Large intestine (tissue), 12 donors: ENCODE data around the gene SLC41A2. TPM values are rescaled to one million over a fixed set of nuclear protein-coding genes. Genes with fewer than 3 reads are reported as not detected.
A peak's percentile ranks its signal among the peaks of the same experiment; 100 is the strongest.

Experiments
- DNase-seq, 2 donors: peaks; one replicate each; pipeline versions ENCODE4 v3.0.0 to v3.0.0-alpha.2; 2013
- H3K27ac ChIP-seq: one replicate; pipeline ENCODE4 v1.5.1; 2013; ENCODE audit warnings: low read length
- H3K27me3 ChIP-seq: 2 replicates; pipeline ENCODE4 v1.6.1; 2013; ENCODE audit warnings: low read length; ENCODE audit not compliant: control insufficient read depth, insufficient read depth
- H3K36me3 ChIP-seq: 2 replicates; pipeline ENCODE4 v1.6.1; 2013; ENCODE audit warnings: low read length; ENCODE audit not compliant: control insufficient read depth, insufficient read depth
- H3K4me1 ChIP-seq: one replicate; pipeline ENCODE4 v1.6.1; 2013; ENCODE audit warnings: low read length; ENCODE audit not compliant: control insufficient read depth, insufficient read depth
- H3K4me3 ChIP-seq: one replicate; pipeline ENCODE4 v1.5.1; 2013; ENCODE audit warnings: low read length
- H3K9me3 ChIP-seq: one replicate; pipeline ENCODE4 v1.6.1; 2013; ENCODE audit warnings: mild to moderate bottlenecking, low read depth, low read length, moderate library complexity; ENCODE audit not compliant: control insufficient read depth
- WGBS: methylation state at CpG from one replicate; pipeline ENCODE4 v1.1.5; 2013; ENCODE audit warnings: low lambda C conversion rate; ENCODE audit not compliant: insufficient coverage; 5-methylcytosine and 5-hydroxymethylcytosine counted together
- long read RNA-seq, 11 donors: transcript quantifications; one replicate each; lab custom pipeline, GENCODE V29; 2026
- polyA plus RNA-seq: library from polyadenylated mRNA; unstranded; fragments of 120-200 nt; gene quantifications from one replicate; pipeline ENCODE4 v1.2.1, GENCODE V29; 2013

The SLC41A2 gene, protein sequence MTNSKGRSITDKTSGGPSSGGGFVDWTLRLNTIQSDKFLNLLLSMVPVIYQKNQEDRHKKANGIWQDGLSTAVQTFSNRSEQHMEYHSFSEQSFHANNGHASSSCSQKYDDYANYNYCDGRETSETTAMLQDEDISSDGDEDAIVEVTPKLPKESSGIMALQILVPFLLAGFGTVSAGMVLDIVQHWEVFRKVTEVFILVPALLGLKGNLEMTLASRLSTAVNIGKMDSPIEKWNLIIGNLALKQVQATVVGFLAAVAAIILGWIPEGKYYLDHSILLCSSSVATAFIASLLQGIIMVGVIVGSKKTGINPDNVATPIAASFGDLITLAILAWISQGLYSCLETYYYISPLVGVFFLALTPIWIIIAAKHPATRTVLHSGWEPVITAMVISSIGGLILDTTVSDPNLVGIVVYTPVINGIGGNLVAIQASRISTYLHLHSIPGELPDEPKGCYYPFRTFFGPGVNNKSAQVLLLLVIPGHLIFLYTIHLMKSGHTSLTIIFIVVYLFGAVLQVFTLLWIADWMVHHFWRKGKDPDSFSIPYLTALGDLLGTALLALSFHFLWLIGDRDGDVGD
- polyA plus RNA-seq = 4.1 TPM
- long read RNA-seq, donor 1 = 0 reads
- long read RNA-seq, donor 2, partial matches to known transcripts = 0 of 3 reads
- long read RNA-seq, donor 2, other reads (novel, unspliced or antisense) = 0 of 3 reads
- long read RNA-seq, donor 3 = 0 reads
- long read RNA-seq, donor 4 = 0 reads
- long read RNA-seq, donor 5, full-length matches to known transcripts = 1 of 1 reads
- long read RNA-seq, donor 5, partial matches to known transcripts = 0 of 1 reads
- long read RNA-seq, donor 5, other reads (novel, unspliced or antisense) = 0 of 1 reads
- long read RNA-seq, donor 6 = 0 reads
- long read RNA-seq, donor 7 = 0 reads
- long read RNA-seq, donor 8 = 0 reads
- long read RNA-seq, donor 9, partial matches to known transcripts = 0 of 1 reads
- long read RNA-seq, donor 9, other reads (novel, unspliced or antisense) = 0 of 1 reads
- long read RNA-seq, donor 10, partial matches to known transcripts = 0 of 1 reads
- long read RNA-seq, donor 10, other reads (novel, unspliced or antisense) = 0 of 1 reads
- long read RNA-seq, donor 11 = 0 reads

DNA sequence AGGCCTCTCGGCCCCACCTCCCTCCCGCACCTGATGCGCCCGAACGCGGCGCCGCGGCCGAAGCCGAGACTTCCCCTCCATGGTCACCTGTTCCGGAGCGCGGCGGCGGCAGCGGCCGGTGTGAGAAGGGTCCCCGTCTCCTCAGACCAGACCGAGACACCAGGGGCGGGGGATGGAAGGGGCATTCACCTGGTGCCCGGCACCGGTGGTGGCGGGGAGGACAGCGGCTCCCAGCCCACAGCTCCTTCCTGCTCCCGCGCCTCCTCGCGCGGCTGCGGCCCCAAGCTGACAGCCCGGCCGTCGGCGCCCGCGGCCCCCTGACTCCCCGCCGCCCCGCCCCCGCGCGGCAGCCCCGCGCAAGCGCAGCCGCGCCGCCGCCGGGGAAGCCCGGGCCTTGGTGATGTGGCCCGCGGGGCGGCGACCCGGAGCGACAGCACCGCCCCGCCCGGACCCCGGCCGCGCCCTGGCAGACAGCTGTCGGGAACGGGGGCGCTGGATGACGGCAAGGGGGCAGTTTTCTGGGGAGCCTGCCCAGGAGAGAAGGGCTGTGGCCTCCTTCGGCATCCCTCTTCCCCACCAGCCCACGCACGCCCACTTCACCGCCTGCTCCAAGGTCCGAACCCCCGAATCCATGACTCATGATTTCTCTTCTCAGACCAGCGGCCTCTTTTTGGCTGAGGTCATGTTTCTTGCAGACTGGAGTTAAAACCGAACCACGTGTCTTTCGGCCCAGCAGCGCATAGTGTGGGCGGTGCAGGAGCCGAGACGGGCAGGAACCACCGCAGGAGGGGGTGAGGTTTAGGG lies at the start of gene SLC41A2:
TSS of gene SLC41A2 (minus strand) at position 290 of the 804 bp plus-strand sequence. CDS start 29,763 bp downstream, outside the sequence.
- WGBS = no CpG with 5 or more reads among the region's 83 CpGs
- peak; percentile 37 to 62 for DNase-seq
- H3K4me3 ChIP-seq = peak within 1 kb of the TSS; percentile 55
- H3K27me3 ChIP-seq = peaks cover 65% of the 10 kb centered on the region
- no peak within 1 kb of the TSS for H3K27ac ChIP-seq
- no peaks in the 10 kb centered on the region for H3K9me3 ChIP-seq
- peaks cover 5% of the 10 kb centered on the region for H3K4me1 ChIP-seq
- H3K36me3 ChIP-seq = no peaks in the 10 kb centered on the region

DNA sequence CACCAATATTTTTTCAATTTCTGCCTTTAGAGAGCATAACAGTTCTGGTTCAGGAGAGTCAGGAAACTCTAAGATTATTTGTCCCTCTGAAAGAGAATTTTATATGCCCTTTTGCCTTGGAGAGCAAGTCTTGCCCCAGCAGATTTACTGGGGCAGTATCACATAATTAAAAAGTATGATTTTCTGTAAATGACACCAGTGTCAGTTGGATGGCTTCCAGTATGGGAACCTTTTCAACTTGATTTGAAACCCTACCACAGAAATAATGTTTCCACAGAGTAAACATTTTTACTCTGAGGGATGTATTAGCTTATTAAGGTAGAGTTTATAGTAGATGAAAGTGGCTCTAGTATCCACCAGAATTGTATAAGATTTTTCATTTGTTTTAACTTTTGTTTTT lies 43.4 kb upstream of the SLC41A2 start:
- no peaks in the 10 kb centered on the region for H3K4me1 ChIP-seq
- H3K36me3 ChIP-seq = peaks cover 31% of the 10 kb centered on the region
- H3K27me3 ChIP-seq = no peaks in the 10 kb centered on the region
- no peak overlapping the region for H3K27ac ChIP-seq
- no peaks in the 10 kb centered on the region for H3K9me3 ChIP-seq
- no peak for DNase-seq
- no peak overlapping the region for H3K4me3 ChIP-seq

DNA sequence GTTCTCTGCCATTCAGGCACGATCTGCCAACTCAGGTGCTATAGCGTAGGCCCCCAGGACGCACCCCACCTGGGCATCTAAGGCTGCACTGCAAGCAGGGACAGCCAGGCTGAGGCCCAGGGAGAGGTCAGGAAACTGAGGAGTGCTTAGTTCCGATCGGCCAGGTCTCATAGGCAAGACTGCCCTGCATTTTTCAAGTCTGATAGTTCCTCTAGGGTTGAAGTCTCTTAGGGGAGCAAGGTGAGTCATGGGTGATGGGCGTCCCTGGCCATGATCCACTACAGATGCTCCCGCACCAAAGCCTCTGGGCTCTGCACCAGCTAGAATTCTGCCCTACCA lies 41.2 kb upstream of the SLC41A2 start:
- H3K4me3 ChIP-seq = no peak overlapping the region
- no peaks in the 10 kb centered on the region for H3K27me3 ChIP-seq
- no peaks in the 10 kb centered on the region for H3K4me1 ChIP-seq
- no peak overlapping the region for H3K27ac ChIP-seq
- no peak for DNase-seq
- WGBS = no CpG with 5 or more reads among the region's 7 CpGs
- H3K36me3 ChIP-seq = peaks cover 40% of the 10 kb centered on the region
- H3K9me3 ChIP-seq = no peaks in the 10 kb centered on the region

DNA sequence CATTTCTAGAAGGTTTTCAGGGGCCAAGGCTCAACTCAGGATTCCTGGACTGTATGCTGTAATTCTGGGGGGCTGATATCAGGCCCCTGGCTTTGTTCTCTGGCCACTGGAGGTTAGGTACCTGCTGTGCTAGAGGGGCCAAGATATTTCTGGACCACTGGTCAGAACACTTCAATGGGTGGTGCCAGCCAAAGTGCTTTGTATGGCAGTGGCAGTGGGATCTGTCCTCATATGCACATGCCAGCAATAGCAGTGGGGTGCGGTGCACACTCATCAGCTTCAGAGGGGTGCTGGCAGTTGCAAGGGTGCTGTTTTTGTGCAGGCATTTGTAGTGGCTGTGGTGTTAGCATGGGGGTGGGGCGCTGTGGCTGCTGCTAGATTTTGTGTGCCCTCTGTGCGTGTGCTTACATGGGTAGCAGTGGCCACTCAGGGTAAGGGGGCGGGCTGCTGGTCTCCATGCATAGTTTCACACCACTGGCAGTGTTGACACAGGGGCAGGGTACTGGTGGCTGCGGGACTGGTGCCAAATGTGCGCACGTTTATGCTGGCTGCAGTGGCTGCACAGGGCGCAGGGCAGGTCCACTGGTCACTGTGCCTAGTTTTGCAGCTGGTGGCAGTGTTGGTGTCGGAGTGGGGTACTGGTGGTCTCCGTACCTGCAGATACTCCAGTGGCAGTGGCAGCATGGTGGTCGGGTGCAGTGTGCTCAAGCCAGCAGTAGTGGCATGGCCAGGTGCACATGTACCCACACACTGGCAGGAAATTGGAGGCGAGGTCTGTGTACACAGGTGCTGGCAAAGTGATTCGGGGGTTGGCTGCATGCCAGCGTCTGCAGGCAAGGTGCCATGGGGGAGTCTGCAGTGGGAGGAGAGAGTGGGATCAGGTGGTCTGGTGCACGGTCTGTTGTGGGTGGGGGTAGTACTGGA lies 40.6 kb upstream of the SLC41A2 start:
- peaks cover 39% of the 10 kb centered on the region for H3K36me3 ChIP-seq
- no peaks in the 10 kb centered on the region for H3K9me3 ChIP-seq
- no peak overlapping the region for H3K4me3 ChIP-seq
- H3K4me1 ChIP-seq = no peaks in the 10 kb centered on the region
- no CpG with 5 or more reads among the region's 15 CpGs for WGBS
- H3K27me3 ChIP-seq = no peaks in the 10 kb centered on the region
- no peak for DNase-seq
- H3K27ac ChIP-seq = no peak overlapping the region

DNA sequence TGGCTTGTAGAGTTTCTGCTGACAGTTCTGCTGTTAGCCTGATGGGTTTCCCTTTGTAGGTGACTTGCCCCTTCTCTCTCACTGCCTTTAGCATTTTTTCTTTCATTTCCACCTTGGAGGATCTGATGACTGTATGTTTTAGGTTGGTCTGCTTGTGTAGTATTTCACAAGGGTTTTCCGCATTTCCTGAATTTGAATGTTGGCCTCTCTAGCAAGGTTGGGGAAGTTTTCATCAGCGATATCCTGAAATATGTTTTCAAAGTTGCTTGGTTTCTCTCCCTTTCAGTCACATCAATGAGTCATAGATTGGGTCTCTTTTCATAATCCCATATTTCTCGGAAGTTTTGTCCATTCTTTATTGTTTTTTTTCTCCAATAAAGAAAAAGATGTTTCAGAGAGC lies 39.5 kb upstream of the SLC41A2 start:
- no peak overlapping the region for H3K4me3 ChIP-seq
- no peak for DNase-seq
- peaks cover 43% of the 10 kb centered on the region for H3K36me3 ChIP-seq
- 88% methylated on average over 3 of the region's 3 CpGs for WGBS
- no peaks in the 10 kb centered on the region for H3K27me3 ChIP-seq
- no peaks in the 10 kb centered on the region for H3K9me3 ChIP-seq
- no peaks in the 10 kb centered on the region for H3K4me1 ChIP-seq
- H3K27ac ChIP-seq = no peak overlapping the region

DNA sequence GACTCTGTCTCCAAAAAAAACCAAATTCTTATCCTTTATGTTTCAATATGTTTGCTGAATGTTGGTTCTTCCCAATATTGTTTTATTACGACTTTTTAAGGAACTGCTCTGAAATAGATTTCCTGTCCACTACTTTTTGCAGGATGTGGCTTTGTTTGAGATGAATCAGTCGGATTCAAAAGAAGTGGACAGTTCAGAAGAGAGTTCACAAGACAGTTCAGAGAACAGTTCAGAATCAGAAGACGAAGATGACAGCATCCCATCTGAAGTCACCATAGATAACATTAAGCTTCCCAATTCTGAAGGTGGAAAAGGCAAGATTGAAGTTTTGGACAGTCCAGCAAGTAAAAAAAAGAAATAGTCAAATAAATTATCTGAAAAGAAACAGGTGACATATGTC lies 36.2 kb upstream of the SLC41A2 start:
- H3K27ac ChIP-seq = no peak overlapping the region
- WGBS = 100% methylated on average over 1 of the region's 3 CpGs
- no peaks in the 10 kb centered on the region for H3K27me3 ChIP-seq
- no peak overlapping the region for H3K4me3 ChIP-seq
- no peaks in the 10 kb centered on the region for H3K4me1 ChIP-seq
- DNase-seq = no peak
- H3K9me3 ChIP-seq = no peaks in the 10 kb centered on the region
- H3K36me3 ChIP-seq = peaks cover 55% of the 10 kb centered on the region

DNA sequence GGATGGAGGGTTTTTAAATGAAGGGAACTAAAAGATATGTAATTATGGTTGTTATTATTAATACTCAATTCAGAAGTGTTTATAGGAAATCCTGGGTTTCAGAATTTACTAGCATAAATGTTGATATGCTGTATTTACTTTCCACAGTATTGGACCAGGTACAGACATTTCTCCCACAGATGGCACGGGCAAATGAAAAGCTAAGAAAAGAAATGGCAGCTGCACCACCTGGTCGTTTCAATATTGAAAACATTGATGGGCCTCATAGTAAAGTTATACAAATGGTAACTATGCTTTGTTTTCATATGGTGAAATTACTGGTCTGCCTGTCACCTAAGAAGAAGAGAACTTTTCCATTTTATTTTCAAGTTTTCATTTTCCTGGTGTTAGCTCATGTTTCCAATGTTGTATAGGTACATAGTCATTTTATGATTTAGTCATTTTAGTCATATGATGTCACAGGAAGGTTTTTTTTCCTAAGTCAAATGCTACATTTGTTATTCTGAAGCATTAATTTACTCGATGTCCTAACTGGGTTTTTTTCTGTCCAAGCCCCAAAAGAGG lies 33.6 kb upstream of the SLC41A2 start:
- H3K27ac ChIP-seq = no peak overlapping the region
- no peaks in the 10 kb centered on the region for H3K9me3 ChIP-seq
- H3K4me3 ChIP-seq = no peak overlapping the region
- WGBS = 90% methylated on average over 2 of the region's 3 CpGs
- no peak for DNase-seq
- no peaks in the 10 kb centered on the region for H3K27me3 ChIP-seq
- H3K4me1 ChIP-seq = no peaks in the 10 kb centered on the region
- peaks cover 40% of the 10 kb centered on the region for H3K36me3 ChIP-seq

DNA sequence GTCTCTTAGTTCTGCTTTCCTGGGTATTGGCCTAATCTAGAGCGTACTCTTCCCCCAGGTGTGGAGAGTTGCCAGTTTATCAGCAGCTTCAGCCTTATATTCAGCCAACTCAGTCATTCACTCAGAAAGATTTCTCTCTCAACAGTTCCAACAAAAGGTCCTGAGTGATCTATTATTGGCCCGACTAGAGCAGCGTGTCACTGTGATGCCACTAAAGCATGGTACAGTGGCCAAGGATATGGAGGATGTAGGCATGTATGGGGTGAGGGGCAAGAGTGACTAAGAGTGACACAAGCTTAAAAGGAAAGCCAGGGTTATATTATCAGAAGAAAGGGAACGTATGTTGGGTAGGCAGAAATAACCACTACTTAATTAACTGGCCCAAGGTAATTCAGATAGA lies 32.9 kb upstream of the SLC41A2 start:
- 100% methylated on average over 3 of the region's 4 CpGs for WGBS
- DNase-seq = no peak
- H3K27me3 ChIP-seq = no peaks in the 10 kb centered on the region
- H3K4me3 ChIP-seq = no peak overlapping the region
- H3K36me3 ChIP-seq = peaks cover 36% of the 10 kb centered on the region
- no peaks in the 10 kb centered on the region for H3K9me3 ChIP-seq
- no peaks in the 10 kb centered on the region for H3K4me1 ChIP-seq
- H3K27ac ChIP-seq = no peak overlapping the region
